K562 (cell line): Measurements from ENCODE around the gene C2orf92. TPM values are rescaled to one million over a fixed set of nuclear protein-coding genes. Genes with fewer than 3 reads are reported as not detected.

Experiments
- ATAC-seq: fragments of 200-7000 bp; cut with Tn5 transposase; 3 replicates; pipeline ENCODE4 v1.9.1; 2020; ENCODE audit warnings: moderate library complexity
- BruUV-seq: library from RNA; stranded (reverse); fragments of 400-500 nt; replicated peaks from 2 replicates; lab custom pipeline; 2021; lab: Mats Ljungman, UMichigan
- CTCF ChIA-PET: fragments of 300-600 bp; formaldehyde crosslinking; extraction: SDS; loops from one replicate; lab custom pipeline; 2021; ENCODE audit warnings: low intra/inter-chr PET ratio; lab: Yijun Ruan, JAX
- POLR2A ChIA-PET: fragments of 300-600, 350-650 bp; sonication (Branson Sonifier 250); formaldehyde crosslinking; extraction: SDS; loops from one replicate; lab custom pipeline; 2021; ENCODE audit warnings: antibody characterized with exemption, inconsistent platforms; lab: Yijun Ruan, JAX
- DNase-seq, 4 experiments: peaks; one replicate each; pipeline versions ENCODE4 v3.0.0 to v3.0.0-alpha.2; 2011 to 2018; ENCODE audit warnings: low spot score in 3 of 4, mixed read lengths in 3 of 4; ENCODE audit errors: extremely low read depth in 1 of 4
- FAIRE-seq: peaks from 2 replicates; lab custom pipeline; 2011; peaks lifted over from hg19 to GRCh38; lab: Jason Lieb, UNC
- H2AFZ ChIP-seq: 2 replicates; pipeline ENCODE4 v1.6.0; 2011; ENCODE audit warnings: low read depth, low read length, control low read depth, inconsistent platforms
- H3K27ac ChIP-seq: fragments of 200-600 bp; 3 replicates; pipeline ENCODE4 v1.8.0; 2011; ENCODE audit warnings: low read depth, mild to moderate bottlenecking, control low read depth, inconsistent platforms, low read length, moderate library complexity, mixed read lengths; ENCODE audit errors: extremely low read depth
- H3K27me3 ChIP-seq, 2 experiments: fragments of 300-600 bp in 1 of 2; 2 replicates in 1 of 2; 3 replicates in 1 of 2; pipeline versions ENCODE4 v1.6.0 to v1.8.0; 2011; ENCODE audit warnings: inconsistent platforms in 2 of 2, low read length in 2 of 2, mild to moderate bottlenecking in 1 of 2, mixed read lengths in 1 of 2, moderate library complexity in 1 of 2; ENCODE audit not compliant: control insufficient read depth in 2 of 2, insufficient read depth in 2 of 2
- H3K36me3 ChIP-seq: fragments of 300-600 bp; 3 replicates; pipeline ENCODE4 v1.8.0; 2011; ENCODE audit warnings: mild to moderate bottlenecking, low read length, inconsistent platforms; ENCODE audit not compliant: control insufficient read depth, insufficient read depth
- H3K4me1 ChIP-seq, 2 experiments: fragments of 200-600 bp in 1 of 2; replicated peaks in 1 of 2; 2 replicates in 1 of 2; 3 replicates in 1 of 2; pipeline versions ENCODE4 v1.5.1 to v1.8.0; 2011; ENCODE audit warnings: inconsistent platforms in 2 of 2, low read length in 2 of 2, mild to moderate bottlenecking in 1 of 2, mixed read lengths in 1 of 2, moderate library complexity in 1 of 2; ENCODE audit not compliant: control insufficient read depth in 2 of 2, insufficient read depth in 2 of 2
- H3K4me2 ChIP-seq: 2 replicates; pipeline ENCODE4 v1.6.1; 2011; ENCODE audit warnings: low read length, control low read depth, inconsistent platforms, mixed read lengths; ENCODE audit not compliant: insufficient read depth
- H3K4me3 ChIP-seq: fragments of 200-600 bp; sonication (generic), shearing (Covaris generic); 2 replicates; pipeline ENCODE4 v1.5.1; 2016; ENCODE audit warnings: control low read depth, inconsistent platforms
- H3K79me2 ChIP-seq: fragments of 200-600 bp; 3 replicates; pipeline ENCODE4 v1.8.0; 2011; ENCODE audit warnings: low read length, inconsistent platforms; ENCODE audit not compliant: control insufficient read depth, insufficient read depth
- H3K9ac ChIP-seq, 2 experiments: 2 replicates each; pipeline versions ENCODE4 v1.6.0 to v1.6.1; 2011; ENCODE audit warnings: low read depth in 2 of 2, low read length in 2 of 2, control low read depth in 1 of 2, inconsistent platforms in 1 of 2, mild to moderate bottlenecking in 1 of 2, mixed read lengths in 1 of 2; ENCODE audit not compliant: insufficient read depth in 1 of 2
- H3K9me1 ChIP-seq: one replicate; pipeline ENCODE4 v1.6.0; 2011; ENCODE audit warnings: inconsistent platforms, mild to moderate bottlenecking, low read length, moderate library complexity; ENCODE audit not compliant: control insufficient read depth, insufficient read depth
- H3K9me3 ChIP-seq: replicated peaks from 2 replicates; pipeline ENCODE4 v1.5.1; 2011; ENCODE audit warnings: low read depth, low read length, inconsistent platforms; ENCODE audit not compliant: control insufficient read depth, insufficient read depth
- H4K20me1 ChIP-seq: replicated peaks from 2 replicates; pipeline ENCODE4 v1.6.1; 2011; ENCODE audit warnings: low read length, inconsistent platforms, mixed read lengths; ENCODE audit not compliant: control insufficient read depth, insufficient read depth
- CBFA2T3 ChIP-seq: fragments of 450-650 bp; IDR thresholded peaks from 2 replicates; pipeline ENCODE4 v1.6.1; 2017
- HCFC1 ChIP-seq: IDR thresholded peaks from 2 replicates; pipeline ENCODE4 v1.6.1; 2012; ENCODE audit warnings: low read depth, low read length, improper control_type of control experiment
- HES1 ChIP-seq: fragments of 450-650 bp; IDR thresholded peaks from 2 replicates; pipeline ENCODE4 v1.6.1; 2016; ENCODE audit warnings: low read depth, mild to moderate bottlenecking, moderate library complexity
- IRF1 ChIP-seq: sonication (generic); formaldehyde crosslinking; IDR thresholded peaks from 2 replicates; pipeline ENCODE4 v1.8.0; 2022; ENCODE audit warnings: missing genetic modification reagents, mild to moderate bottlenecking, borderline replicate concordance
- NCOA1 ChIP-seq: fragments of 450-650 bp; IDR thresholded peaks from 2 replicates; pipeline ENCODE4 v1.6.1; 2016; ENCODE audit warnings: low read depth
- PHB2 ChIP-seq: fragments of 450-650 bp; IDR thresholded peaks from 2 replicates; pipeline ENCODE4 v1.6.1; 2017; ENCODE audit warnings: low read depth
- STAT6 ChIP-seq: sonication (generic); formaldehyde crosslinking; IDR thresholded peaks from 2 replicates; pipeline ENCODE4 v1.8.1; 2023; ENCODE audit warnings: mild to moderate bottlenecking, missing genetic modification reagents
- TBL1XR1 ChIP-seq, 2 experiments: IDR thresholded peaks; 2 replicates each; pipeline ENCODE4 v1.6.1; 2012; ENCODE audit warnings: improper control_type of control experiment in 2 of 2, low read length in 2 of 2, mild to moderate bottlenecking in 1 of 2
- XRCC4 ChIP-seq: IDR thresholded peaks from one replicate; pipeline ENCODE4 v1.6.1; 2011; ENCODE audit not compliant: insufficient read depth, insufficient read length; ENCODE audit errors: extremely low read depth
- YBX1 ChIP-seq: fragments of 450-650 bp; IDR thresholded peaks from 2 replicates; pipeline ENCODE4 v1.7.1; 2016; ENCODE audit warnings: mild to moderate bottlenecking
- ZNF668 ChIP-seq: fragments of 250-450 bp; sonication (Bioruptor Pico); IDR thresholded peaks from 2 replicates; pipeline ENCODE4 v1.8.0; 2022; ENCODE audit warnings: mild to moderate bottlenecking, inconsistent platforms
- ZNF696 ChIP-seq: fragments of 250-450 bp; sonication (Bioruptor Pico); conservative IDR thresholded peaks from 2 replicates; pipeline ENCODE4 v1.4.0; 2020; ENCODE audit warnings: mild to moderate bottlenecking, moderate library complexity
- WGBS: fragments of 100-300 bp; shearing (Covaris generic); methylation state at CpG from one replicate; pipeline ENCODE4 v1.1.6; 2016; ENCODE audit warnings: low coverage, mixed read lengths; ENCODE audit not compliant: insufficient coverage; ENCODE audit errors: missing lambda C conversion rate; 5-methylcytosine and 5-hydroxymethylcytosine counted together
- in situ Hi-C: fragments of 300-500 bp; cut with MboI; formaldehyde crosslinking; loops from 4 replicates; pipeline ENCODE4 v1.15.0; 2018; ENCODE audit warnings: inconsistent platforms, mixed read lengths
- intact Hi-C: fragments of 100-400 bp; cut with micrococcal nuclease; formaldehyde crosslinking; loops from 2 replicates; pipeline ENCODE4 v1.14.2; 2022
- polyA plus RNA-seq, 8 experiments: library from polyadenylated mRNA; depleted of rRNA in 4 of 8; stranded (reverse) in 5 of 8; unstranded in 3 of 8; fragments of >200 nt; fragmentation: Nextera tagmentation in 2 of 8; fragmentation: Illumina TruSeq in 1 of 8; extraction: Ambion mirVana in 2 of 8; extraction: Trizol in 1 of 8; gene quantifications; 2 replicates each; pipeline versions ENCODE4 v1.2.1 to v1.2.3, GENCODE V29; 2011 to 2014; ENCODE audit warnings: inconsistent platforms in 1 of 8, missing spikeins in 1 of 8
- total RNA-seq, 7 experiments: library from RNA; depleted of rRNA in 6 of 7; stranded (reverse); fragments of >200 nt in 6 of 7; fragmentation: Illumina TruSeq in 2 of 7; extraction: Trizol in 2 of 7; gene quantifications; 2 replicates each; pipeline versions ENCODE4 v1.2.1 to v1.2.3, GENCODE V29; 2011 to 2021; ENCODE audit warnings: low replicate concordance in 1 of 7
- TF ChIP-seq, protein P1 (sequence below): fragments of 150-350 bp; conservative IDR thresholded peaks from 2 replicates; pipeline ENCODE4 v1.6.1; 2014; ENCODE audit warnings: low read length

The C2orf92 gene
- total and polyA plus RNA-seq, 9 of the 15 experiments (the other 6 are each of a cell fraction or from before 2014, with no cell fraction given), result 0.65 to 6.8 (median 3.6) TPM

DNA sequence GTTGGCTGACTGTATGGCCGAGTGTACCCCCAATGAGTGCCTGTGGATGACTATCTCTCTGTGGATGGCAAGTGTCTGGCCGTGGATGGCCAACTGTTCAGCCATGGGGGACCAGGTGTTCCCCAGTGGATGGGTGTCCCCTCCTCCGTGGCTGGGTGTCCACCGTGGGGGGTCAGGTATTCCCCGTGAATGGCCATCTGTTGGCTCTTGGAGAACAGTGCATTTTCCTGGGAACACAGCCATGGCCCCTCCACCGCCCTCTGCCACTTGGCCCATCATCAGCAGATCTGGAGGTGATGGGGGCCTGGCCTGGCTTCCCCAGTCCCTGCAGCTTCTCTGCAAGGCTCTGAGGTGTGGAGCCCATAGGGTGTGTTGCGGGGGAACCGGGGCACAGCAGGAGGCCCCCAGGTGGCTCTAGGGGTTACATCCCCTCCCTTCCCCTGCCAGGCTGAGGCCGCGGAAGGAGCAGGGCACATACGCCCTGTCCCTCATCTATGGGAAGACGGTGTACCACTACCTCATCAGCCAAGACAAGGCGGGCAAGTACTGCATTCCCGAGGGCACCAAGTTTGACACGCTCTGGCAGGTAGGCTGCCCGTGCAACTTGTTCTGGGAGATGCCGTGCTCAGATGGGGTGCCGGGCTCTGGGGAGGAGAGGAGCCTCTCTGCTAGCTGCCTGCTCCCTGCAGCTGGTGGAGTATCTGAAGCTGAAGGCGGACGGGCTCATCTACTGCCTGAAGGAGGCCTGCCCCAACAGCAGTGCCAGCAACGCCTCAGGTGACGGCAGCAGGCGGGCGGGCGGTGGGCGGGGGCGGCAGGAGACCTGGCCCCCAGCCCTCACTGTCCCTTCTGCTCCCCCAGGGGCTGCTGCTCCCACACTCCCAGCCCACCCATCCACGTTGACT, 63.2 kb downstream of the C2orf92 start:
- TF ChIP-seq HES1 (no peak), PHB2 (no peak), TBL1XR1 (IDR thresholded peaks at IDR 0.05; ENCODE audit: low read length in 2 of 2) (no peak), XRCC4 (no peak), CBFA2T3 (no peak), STAT6 (CRISPR knock-in tag) (no peak), IRF1 (CRISPR knock-in tag) (no peak), ZNF668 (CRISPR knock-in tag) (no peak), ZNF696 (CRISPR knock-in tag) (no peak), YBX1 (no peak), NCOA1 (no peak), HCFC1 (no peak)
- TF ChIP-seq, protein P1, sequence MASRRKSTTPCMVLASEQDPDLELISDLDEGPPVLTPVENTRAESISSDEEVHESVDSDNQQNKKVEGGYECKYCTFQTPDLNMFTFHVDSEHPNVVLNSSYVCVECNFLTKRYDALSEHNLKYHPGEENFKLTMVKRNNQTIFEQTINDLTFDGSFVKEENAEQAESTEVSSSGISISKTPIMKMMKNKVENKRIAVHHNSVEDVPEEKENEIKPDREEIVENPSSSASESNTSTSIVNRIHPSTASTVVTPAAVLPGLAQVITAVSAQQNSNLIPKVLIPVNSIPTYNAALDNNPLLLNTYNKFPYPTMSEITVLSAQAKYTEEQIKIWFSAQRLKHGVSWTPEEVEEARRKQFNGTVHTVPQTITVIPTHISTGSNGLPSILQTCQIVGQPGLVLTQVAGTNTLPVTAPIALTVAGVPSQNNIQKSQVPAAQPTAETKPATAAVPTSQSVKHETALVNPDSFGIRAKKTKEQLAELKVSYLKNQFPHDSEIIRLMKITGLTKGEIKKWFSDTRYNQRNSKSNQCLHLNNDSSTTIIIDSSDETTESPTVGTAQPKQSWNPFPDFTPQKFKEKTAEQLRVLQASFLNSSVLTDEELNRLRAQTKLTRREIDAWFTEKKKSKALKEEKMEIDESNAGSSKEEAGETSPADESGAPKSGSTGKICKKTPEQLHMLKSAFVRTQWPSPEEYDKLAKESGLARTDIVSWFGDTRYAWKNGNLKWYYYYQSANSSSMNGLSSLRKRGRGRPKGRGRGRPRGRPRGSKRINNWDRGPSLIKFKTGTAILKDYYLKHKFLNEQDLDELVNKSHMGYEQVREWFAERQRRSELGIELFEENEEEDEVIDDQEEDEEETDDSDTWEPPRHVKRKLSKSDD, result no peak
- Histone ChIP-seq H3K4me1 (peaks cover 0 to 21% of the 10 kb centered on the region in 2 experiments; a peak in 2 of 5 replicates), H3K4me3 (no peak overlapping the region), H3K36me3 (no peaks in the 10 kb centered on the region), H3K9ac (peak overlapping the region in 1 of 2 experiments; percentile 50; a peak in 1 of 4 replicates), H3K9me3 (no peaks in the 10 kb centered on the region), H3K79me2 (no peaks in the 10 kb centered on the region), H3K27ac (no peak overlapping the region), H2AFZ (no peak overlapping the region), H3K4me2 (no peak overlapping the region), H3K27me3 (peaks cover 9 to 71% of the 10 kb centered on the region in 2 experiments; a peak in 3 of 5 replicates), H4K20me1 (no peaks in the 10 kb centered on the region), H3K9me1 (no peaks in the 10 kb centered on the region)
- ChIA-PET CTCF (no interaction called here), POLR2A (interaction anchor here (0.9 kb wide), 1 partner anchor 10 kb away, joined by 4 read pairs; no protein-coding TSS in a partner anchor)
- BruUV-seq, result no TSS peak
- DNase-seq (no peak), FAIRE-seq (no peak), ATAC-seq (no peak)
- intact Hi-C loops, result no loop called here
- WGBS, result 8% methylated on average over 19 of the region's 28 CpGs
- in situ Hi-C loops, result no loop called here
